ENCODE data around the gene FH.

FH gene

DNA sequence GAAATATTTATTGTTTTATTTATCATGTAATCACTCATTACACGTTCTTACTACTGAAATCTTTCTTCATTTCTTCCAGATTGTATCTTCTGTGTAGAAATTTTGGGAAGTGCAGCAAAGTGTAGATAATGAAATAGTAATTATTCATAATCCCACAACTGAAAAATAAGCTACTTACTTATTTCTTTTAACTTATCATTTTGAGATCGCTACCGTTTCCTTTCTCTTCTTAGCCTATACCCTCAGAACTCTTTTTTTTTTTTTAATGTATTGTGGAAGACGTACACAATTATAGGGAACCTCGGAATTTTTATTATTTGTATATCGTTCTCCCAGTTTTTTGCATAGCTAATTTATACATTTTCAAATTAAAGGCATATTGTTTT, 518 bp upstream of the FH start:
- no peak for DNase-seq

DNA sequence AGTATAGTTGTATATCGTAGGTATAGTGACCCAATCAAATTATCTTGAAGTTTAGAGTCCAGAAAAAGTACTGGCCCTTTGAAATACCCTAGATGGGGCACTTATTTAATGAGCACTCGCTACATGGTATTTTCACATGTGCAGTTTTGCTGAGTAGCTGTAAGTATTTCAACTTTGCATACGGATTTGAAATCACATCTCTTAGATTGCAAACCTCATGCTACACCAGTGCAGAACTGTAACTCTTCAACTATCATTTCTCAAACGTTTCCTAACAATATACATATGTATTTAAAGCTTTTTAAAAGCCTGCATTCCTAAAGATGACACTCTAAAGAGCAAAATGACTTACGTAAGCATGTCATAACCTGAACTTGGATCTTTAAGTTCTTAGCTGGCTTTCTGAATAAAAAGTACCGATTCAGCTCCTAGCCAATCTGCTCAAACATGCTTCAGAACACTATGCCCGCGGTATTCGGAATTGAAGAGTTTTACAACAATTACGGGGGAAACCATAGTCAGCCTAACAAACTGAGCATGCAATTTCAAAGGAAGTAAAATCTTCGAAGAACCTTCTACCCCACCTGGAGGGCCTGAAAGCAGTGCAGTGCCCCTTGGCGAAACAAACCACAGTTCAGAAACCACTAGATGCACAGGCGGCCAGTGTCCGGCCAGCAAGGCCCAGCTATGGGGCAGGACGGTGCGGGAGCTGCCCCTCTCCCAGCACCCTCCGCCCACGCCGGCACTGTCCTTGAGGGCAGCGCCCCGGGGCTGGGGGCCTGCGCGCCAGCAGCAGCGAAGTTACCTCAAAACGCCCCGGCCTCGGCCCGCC, 863 bp downstream of the FH start:
- DNase-seq: peak in 1 of 4 experiments; percentile 26

DNA sequence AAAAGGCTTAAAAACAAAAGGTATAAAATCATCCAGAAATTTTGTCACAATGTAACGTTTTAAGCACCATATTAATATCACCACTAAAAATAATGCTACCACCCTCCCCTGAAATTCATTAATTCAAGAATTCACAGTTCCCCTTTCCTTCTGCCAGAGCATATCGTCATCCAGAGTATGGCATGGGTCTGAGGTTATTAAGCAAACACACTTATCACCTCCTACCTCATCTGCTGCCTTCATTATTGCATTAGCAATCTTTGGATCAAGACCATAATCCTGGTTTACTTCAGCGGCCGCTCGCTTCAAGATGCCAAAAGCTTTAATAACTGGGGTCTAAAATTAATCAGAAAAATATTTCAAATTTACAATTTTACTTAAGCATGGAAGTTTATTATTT, 6.2 kb downstream of the FH start:
- DNase-seq: no peak

DNA sequence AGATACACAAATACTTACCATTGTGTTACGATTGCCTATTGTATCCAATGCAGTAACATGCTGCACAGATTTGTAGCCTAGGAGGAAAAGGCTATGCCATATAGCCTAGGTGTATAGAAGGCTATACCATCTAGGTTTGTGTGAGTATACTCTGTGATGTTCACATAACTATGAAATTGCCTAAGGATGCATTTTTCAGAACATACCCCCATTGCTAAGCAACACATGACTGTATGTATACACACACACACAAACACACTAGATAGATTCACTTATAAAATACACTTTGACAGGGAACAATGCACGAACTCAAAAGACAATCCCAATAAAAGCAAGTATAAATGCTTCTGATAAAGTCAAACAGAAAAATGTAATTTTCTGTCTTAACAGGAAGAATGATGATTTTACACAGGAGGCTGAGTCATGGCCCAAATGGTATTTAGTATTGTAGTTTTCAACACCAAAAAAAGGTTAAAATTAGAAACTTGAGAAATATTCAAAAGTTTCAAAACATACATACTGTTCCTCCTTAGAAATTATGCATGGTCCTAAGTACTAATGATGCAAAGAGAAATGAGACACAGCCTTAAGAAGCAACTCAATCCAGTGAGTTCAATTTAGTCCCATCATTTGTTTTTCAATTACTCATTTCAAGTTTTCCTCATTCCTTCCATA, 12.2 kb downstream of the FH start:
- no peak for DNase-seq

DNA sequence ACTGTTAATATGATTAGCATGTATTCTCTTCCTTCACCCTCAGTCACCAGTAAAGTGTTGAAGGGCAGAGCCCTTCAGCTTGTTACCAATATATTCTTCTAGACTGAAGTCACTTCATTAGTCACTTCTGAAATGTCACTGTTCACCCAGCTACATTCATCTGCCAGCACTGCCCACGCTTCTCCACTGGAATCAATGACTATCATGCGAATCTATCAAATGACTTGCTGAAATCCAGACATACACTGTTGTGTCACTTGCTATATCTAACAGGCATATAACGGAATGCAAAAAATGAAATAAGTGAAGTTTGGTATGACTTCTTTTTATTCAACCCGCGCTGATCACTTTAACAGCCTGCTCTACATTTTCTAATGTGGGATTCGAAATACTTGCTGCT, 16.1 kb downstream of the FH start:
- DNase-seq: no peak

DNA sequence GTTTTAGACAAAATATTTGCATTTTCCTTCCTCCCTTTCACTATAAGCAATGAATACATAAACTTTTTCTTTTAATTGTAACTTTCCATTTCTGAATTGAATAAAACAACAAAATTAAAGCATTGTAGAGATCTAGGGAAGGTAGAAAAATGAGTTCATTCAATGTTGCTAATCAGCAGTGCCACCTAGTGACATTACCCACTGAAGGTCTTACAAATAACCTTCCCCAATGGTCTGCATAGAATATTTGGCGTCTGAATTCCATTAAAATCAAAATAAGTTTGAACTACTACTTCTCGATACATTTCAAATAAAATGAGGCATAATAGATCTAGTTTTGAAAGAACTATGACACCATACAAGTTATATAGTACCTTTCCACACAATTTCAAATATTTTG, 19.6 kb downstream of the FH start:
- DNase-seq: no peak

DNA sequence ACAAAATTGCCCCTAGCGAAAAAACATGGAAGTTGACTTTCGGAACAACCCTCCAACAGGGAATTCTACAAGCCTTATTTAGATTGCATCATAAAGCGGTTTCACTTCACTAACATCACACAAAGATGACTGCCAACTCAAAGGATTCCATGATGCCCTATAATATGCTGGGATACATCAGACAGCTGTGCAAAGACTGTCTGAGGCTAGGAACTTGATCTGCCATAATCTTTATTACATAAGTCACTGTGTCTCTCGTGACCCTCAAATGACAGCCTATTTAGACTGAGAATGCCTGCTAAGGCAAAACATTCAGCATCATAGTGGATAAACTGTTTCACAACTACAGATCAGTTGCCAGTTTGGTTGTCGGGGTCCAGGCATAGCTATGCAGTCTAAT, 23.8 kb downstream of the FH start:
- no peak for DNase-seq

DNA sequence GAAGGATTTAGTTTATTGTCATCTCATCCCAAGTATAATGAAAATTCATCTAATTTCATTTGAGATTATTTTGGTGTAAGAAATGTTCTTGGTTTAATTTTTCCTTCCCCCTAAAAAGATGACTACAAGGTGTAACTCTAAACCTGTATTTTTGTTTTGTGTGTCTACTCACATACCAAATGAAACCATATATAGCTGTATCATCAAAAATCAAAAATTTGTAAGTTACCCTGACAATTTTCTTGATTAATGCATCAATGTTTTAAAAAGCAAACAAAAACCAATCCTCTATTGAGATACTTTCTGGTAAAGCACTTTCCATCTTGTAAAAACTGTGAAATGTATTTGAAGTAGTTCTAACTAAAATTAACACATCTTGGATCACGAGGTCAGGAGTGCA, 30.8 kb downstream of the FH start:
- DNase-seq: no peak

DNA sequence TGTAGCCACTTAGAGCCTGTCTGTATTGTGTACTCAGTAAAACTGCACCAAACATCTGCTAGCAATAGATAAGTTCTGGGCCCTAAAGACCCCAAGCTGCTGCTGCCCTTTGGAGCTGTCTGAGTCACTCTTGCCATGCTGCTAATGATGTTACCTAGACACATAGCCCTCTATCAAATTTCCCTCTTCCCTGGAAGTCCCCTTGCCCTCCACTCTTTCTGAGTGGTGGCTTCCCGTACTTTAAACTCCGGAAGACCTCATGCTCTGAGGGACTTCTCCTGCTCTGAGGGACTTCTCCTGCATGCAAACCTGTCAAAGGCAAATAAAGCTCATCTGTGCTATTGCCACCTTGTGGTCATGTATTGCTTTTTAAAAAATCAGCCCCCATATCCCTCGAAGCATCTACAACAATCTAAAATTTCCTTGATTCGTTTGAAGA, 34.0 kb downstream of the FH start:
- DNase-seq: no peak

DNA sequence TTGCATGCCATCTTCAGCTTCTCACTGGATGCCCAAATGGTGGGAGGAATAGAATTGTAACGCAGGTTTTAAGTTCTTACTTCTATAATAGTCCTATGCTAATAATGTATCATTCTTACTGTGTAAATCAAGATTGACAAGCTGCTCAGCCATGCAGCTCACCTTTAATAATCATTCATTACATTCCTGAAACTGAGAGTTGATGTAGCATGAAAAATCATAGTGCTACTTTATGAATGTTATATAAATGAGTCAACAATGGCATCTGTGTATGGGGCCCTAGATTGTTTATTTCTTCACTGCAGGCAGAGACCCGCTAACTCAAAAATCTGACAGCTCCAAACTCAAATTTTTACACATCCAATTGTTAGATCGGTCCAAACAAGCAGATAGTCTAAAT, 34.4 kb downstream of the FH start:
- no peak for DNase-seq

DNA sequence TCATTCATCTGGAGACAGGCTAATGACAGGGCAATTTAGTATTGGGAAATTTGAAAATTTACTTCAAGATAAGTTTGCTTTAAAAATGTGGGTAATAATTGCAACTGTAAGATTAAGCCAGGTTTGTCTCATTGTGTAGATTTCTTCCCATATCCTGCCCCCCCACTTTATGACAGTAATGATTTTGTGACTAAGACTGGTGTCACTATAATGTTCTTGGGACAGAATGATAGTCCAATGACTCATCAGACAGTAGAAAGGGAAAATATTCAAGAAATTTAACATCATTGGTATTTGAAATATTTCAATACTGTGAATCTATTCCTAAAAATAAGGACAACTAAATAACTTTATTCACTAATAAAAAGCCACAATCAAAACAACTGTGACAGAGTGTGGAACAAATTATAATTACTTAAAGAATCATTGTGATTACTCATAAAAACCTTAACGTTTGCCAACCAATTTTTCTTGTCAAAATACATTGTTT, 36.7 kb downstream of the FH start:
- DNase-seq: no peak

DNA sequence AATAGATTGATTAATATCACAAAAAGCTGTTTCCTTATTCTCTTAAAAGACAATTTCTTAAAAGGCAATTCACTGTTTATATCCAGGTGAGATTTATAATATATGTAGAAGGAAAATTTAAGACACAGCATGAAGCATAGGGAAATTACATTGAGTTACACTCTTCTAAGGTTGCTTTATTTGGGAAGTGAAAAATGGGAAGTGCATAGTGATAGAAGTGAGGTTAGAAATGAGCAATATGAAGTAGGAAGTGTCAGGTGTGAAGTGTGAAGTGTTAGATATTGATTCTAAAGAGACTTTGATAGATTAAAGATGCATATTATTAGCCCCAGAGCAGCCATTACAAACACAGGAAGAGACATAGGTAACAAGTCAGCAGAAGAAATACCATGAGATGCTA, 40.3 kb downstream of the FH start:
- no peak for DNase-seq

DNA sequence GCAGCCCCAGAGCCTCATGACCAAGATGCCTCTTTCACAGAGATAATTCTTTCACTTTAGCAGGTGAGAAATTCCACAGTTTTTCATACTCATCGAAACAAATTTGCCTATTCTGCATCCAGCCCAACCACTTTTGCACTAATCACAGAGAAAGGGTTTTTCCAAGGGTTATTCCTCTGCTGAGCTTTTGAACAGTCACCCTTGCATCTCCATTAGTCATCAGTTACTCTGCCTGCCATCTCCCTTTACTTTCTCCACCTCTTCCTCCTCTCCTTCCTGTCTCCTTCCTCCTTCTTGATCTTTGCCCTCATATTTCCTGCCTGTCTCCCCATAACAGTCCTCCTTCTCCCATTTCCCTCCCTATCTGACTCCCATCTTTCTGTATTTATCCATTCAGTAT, 43.9 kb downstream of the FH start:
- DNase-seq: no peak

DNA sequence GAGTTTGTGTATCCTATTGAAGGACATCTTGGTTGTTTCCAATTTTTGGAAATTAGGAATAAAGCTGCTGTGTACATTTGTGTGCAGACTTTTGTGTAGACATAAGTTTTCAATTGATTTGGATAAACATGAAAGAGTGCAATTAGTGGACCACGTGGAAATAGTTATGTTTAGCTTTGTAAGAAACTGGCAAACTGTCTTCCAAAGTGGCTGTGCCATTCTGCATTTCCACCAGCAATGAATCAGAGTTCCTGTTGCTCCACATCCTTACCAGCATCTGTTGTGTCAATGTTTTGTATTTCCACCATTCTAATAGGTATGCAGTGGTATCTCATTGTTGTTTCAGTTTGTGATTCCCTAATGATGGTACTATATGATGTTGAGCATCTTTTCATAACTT, 46.5 kb downstream of the FH start:
- DNase-seq: no peak

DNA sequence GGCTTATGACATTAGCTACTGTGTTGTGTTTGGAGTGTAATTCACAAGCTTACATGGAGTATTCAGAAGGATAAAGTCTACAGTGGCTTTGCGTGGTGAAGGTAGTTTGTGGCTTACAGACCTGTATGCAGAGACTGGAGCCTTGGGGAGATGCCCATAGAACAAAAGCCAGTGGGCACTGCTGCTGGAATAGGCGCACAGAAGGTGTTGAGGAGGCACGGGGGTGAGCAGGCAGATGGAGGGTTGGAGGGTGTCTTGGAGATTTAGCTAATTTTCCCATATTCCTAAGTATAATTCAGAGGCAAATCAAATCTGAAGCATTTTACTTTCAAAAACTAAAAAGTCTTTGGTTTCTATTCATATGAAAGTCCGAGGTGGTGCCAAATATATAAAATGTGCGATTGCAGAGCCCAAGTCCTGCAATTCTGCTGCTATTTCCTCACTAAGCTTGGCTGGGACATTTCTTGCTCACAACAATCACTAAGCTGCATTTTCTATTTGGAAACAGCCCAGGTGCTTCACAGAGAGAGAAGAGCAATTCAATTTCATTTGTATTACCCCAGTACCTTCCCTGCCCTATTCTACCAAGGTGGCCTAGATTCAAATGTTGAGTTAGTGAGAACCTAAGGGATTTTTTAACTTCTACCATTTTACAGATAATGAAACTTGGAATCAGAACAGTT, 48.5 kb downstream of the FH start:
- no peak for DNase-seq

DNA sequence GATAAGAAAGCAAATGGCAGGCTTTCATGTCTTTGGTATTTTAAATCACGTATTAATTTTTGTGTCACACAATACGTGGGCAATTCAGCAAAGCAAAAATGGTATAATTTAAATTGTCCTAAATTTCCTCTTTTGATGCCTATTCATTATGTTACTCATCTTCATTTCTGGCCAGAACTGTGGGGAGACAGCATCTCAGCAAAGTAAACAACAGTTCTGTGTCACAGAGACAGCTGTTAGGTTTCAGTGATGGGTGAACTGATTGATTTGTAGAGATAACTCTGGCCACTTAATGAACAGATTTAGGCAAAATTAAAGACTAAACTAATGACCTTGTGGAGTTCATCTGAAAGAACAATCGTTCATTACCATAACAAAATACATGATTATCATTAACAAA, 49.2 kb downstream of the FH start:
- no peak for DNase-seq

DNA sequence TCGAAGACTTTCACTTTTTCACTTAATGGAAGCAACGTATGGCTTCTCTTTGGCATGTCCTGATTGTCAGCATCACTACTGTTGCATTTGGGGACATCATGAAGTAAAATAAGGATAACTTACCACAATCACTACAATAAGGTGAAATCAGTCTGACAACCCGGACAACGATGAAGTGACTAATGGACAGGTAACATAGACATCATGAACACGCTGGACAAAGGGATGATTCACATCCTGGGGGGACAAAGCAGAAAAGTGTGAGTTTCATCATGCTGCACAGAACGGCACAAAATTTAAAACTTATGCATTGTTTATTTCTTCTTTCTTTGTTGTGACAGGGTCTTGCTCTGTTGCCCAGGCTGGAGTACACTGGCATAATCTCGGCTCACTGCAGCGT, 53.9 kb downstream of the FH start:
- no peak for DNase-seq

DNA sequence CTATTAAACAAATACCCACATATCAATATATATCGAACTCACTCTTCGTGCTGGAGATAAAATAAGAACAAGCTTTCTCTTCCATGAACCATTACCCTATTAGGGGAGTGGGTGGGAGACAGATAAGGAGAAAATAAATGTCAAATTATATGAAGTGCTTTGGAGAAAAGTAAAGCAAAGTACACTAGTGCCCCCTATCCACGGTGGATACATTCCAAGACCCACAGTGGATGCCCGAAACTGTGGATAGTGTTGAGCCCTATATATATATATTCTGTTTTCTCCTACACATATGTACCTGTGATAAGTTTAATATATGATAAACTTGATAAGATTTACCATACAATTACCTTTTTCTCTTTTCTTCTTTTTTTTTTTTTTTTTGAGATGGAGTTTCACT, 54.6 kb downstream of the FH start:
- no peak for DNase-seq

DNA sequence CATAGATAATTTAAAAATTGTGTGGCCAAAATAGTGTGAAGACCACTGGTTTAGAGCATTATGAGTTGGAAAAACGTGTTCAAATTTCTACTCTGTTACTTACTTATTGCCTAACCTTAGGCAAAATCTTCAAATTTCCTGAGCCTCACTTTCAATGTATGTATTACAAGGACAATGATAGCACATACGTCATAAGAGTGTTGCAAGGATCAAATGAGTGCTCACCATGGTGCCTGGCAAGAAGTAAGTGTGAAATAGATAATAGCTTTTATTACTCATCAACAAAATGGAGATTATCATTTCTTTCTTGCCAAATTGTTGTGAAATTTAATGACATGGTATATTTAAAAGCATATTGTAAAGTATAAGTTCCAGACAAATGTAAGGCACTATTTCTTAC, 57.2 kb downstream of the FH start:
- DNase-seq: no peak

DNA sequence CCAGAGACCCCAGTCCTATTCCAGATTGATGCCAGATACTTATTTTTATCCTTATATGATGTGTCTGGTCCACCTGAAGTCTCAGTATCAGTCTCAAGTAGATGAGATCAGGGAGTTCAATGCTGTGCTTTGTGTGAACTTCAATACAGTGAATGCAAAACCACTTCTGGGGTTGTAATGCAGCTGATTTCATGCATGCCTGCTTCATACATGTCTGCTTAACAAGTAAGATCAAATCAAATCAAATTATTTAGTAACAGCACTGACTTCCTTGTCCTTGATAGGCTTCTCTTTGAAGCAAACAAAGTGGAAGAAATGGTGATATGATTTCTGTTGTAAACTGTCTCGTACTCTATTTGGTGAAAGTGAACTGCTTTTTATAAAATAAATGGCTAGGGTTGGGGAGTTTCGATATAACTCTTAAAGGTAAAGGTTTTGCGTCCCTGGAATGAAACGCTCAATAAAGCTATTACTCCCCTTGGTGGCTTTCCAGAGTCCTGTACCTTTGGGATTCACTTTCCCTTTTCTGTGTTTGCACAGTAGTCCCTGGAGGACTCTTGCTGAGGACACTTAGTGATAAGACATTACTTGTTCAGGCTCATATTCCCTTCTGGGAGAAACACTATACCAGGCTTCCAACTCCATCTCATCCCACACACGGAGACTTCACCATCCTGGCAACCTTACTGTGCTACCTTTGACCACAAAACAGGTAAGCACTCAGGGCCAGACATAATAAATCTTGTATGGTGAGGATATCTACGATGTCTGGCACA, 59.3 kb downstream of the FH start:
- DNase-seq: no peak

DNA sequence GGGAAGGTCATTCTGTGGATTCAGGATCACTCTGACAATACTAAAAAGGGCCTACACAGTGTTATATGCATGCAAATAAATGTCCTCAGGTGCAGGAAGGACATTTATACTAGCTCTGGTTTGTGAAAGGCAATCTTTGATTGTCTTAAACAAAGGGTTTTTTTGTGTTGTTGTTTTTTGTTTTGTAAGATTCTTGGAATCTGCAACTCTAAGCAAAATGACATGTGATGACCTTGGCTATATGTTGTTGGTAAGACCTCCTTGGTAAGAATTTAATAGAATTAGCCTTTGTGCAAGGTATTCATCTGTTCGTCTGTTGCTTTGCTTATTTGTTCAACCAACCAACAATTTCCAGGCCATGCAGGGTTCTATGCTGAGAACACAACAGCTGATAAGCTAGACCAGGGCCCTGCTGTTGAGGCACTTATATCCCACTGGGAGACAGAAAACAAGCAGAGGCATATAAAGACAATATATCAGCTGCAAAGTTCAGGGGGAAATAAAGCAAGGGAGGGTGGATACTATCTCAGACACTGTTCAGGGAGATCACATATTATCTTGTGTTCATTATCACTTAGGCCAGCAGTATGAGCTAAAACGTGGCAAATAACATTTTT, 60.3 kb downstream of the FH start:
- no peak for DNase-seq

DNA sequence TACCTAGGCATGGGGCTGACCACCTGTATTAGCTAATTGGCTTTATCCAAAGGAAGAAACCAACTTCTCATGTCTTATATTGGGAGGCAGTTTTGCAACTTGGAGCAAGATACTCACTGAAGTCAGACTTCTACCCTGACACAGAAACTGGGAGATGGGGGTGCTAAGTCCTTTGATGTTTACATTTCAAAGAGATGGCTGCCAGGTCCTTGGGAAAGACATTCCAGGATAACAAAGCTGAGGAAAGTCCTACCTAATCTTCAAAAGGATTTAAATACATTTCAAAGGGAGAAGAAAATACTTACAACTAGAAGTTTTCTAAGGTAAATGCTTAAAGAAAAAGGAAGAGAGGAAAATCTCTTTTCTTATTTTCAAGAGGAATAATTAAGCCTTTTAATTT, 62.1 kb downstream of the FH start:
- DNase-seq: no peak

DNA sequence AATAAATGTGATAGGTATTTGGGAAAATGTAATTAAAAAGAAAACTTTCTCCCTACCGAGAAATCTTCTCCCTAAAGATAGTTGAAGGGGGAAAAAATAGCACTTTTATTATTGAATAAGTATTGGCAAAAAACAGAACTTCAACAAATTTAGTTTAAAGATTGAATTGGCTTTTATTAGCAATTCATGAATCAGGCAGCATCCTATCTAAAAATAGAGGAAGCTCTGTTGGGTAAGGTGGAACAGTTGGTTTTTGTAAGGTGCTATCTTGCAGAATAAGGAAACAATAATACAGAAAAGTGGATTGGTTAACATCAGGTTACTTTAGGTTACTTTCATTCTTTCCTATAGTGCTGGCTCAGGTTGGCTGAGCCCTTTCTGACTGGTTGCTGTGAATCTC, 62.8 kb downstream of the FH start:
- DNase-seq: no peak

Measured in activated CD4-positive, CD25-positive, alpha-beta regulatory T cell (primary cell).